HepG2 (cell line): ENCODE data around the gene TMEM156. TPM values are rescaled to one million over a fixed set of nuclear protein-coding genes. Genes with fewer than 3 reads are reported as not detected.

Experiments used
- ATAC-seq: fragments of 200-7000 bp; cut with Tn5 transposase; 3 replicates; pipeline ENCODE4 v1.9.1; 2020; ENCODE audit warnings: mild to moderate bottlenecking, moderate library complexity
- BruUV-seq: library from RNA; stranded (reverse); fragments of 400-500 nt; replicated peaks from 2 replicates; lab custom pipeline; 2021; lab: Mats Ljungman, UMichigan
- CTCF ChIA-PET: fragments of 300-600 bp; formaldehyde crosslinking; extraction: SDS; loops from one replicate; lab custom pipeline; 2021; ENCODE audit warnings: low total read pairs, inconsistent platforms, low intra/inter-chr PET ratio; lab: Yijun Ruan, JAX
- POLR2A ChIA-PET: fragments of 350-600 bp; sonication (Branson Sonifier 250); formaldehyde crosslinking; loops from one replicate; lab custom pipeline; 2020; ENCODE audit warnings: antibody characterized with exemption, inconsistent platforms; lab: Yijun Ruan, JAX
- DNase-seq: peaks from one replicate; pipeline ENCODE4 v3.0.0-alpha.2; 2015; ENCODE audit warnings: low spot score
- FAIRE-seq: peaks from 3 replicates; lab custom pipeline; 2011; peaks lifted over from hg19 to GRCh38; lab: Jason Lieb, UNC
- H2AFZ ChIP-seq: one replicate; pipeline ENCODE4 v1.6.1; 2011; ENCODE audit warnings: low read length, inconsistent platforms
- H3K27ac ChIP-seq: fragments of 300-600 bp; 3 replicates; pipeline ENCODE4 v1.8.0; 2011; ENCODE audit warnings: mixed run types, mild to moderate bottlenecking, mixed read lengths, low read length, inconsistent platforms; ENCODE audit not compliant: insufficient read depth; ENCODE audit errors: extremely low read length
- H3K27me3 ChIP-seq, 2 experiments: fragments of 200-600 bp in 1 of 2; 2 replicates in 1 of 2; 3 replicates in 1 of 2; pipeline versions ENCODE4 v1.6.0 to v1.8.0; 2011; ENCODE audit warnings: low read length in 2 of 2, mild to moderate bottlenecking in 2 of 2, moderate library complexity in 2 of 2, inconsistent platforms in 1 of 2; ENCODE audit not compliant: insufficient read depth in 2 of 2, control insufficient read depth in 1 of 2
- H3K36me3 ChIP-seq, 2 experiments: fragments of 200-600 bp in 1 of 2; replicated peaks in 1 of 2; 2 replicates in 1 of 2; 3 replicates in 1 of 2; pipeline versions ENCODE4 v1.5.1 to v1.8.0; 2011; ENCODE audit warnings: low read length in 2 of 2, inconsistent platforms in 1 of 2; ENCODE audit not compliant: insufficient read depth in 2 of 2, control insufficient read depth in 1 of 2
- H3K4me1 ChIP-seq: 2 replicates; pipeline ENCODE4 v1.5.1; 2012; ENCODE audit warnings: low read length, inconsistent platforms; ENCODE audit not compliant: insufficient read depth
- H3K4me2 ChIP-seq: 2 replicates; pipeline ENCODE4 v1.6.0; 2011; ENCODE audit warnings: low read depth, low read length, inconsistent platforms
- H3K4me3 ChIP-seq, 3 experiments: fragments of 200-600 bp in 1 of 3; sonication (generic), shearing (Covaris generic) in 1 of 3; replicated peaks in 1 of 3; 2 replicates each; pipeline ENCODE4 v1.5.1; 2011 to 2016; ENCODE audit warnings: low read length in 3 of 3, inconsistent platforms in 2 of 3, low read depth in 2 of 3, mild to moderate bottlenecking in 2 of 3, control low read depth in 1 of 3, mixed read lengths in 1 of 3; ENCODE audit not compliant: insufficient read depth in 1 of 3
- H3K79me2 ChIP-seq: one replicate; pipeline ENCODE4 v1.6.1; 2011; ENCODE audit warnings: low read length, inconsistent platforms; ENCODE audit not compliant: insufficient read depth
- H3K9ac ChIP-seq: 2 replicates; pipeline ENCODE4 v1.6.0; 2011; ENCODE audit warnings: mild to moderate bottlenecking, low read depth, low read length, inconsistent platforms; ENCODE audit not compliant: insufficient read depth
- H3K9me3 ChIP-seq: 2 replicates; pipeline ENCODE4 v1.5.1; 2012; ENCODE audit warnings: mild to moderate bottlenecking, low read length
- H4K20me1 ChIP-seq: 2 replicates; pipeline ENCODE4 v1.6.0; 2011; ENCODE audit warnings: inconsistent platforms, mild to moderate bottlenecking, low read length, moderate library complexity; ENCODE audit not compliant: insufficient read depth
- BATF2 ChIP-seq: sonication (generic); formaldehyde crosslinking; IDR thresholded peaks from 2 replicates; pipeline ENCODE4 v1.8.0; 2022; ENCODE audit warnings: mild to moderate bottlenecking, missing genetic modification reagents, moderate library complexity
- CBX2 ChIP-seq, 2 experiments: fragments of 200-600 bp in 1 of 2; sonication (generic); formaldehyde crosslinking in 1 of 2; IDR thresholded peaks; 2 replicates each; pipeline versions ENCODE4 v1.7.0 to v1.8.1; 2018 to 2022; ENCODE audit warnings: low read depth in 2 of 2, low read length in 1 of 2, mild to moderate bottlenecking in 1 of 2, missing genetic modification reagents in 1 of 2
- HNF1A ChIP-seq, 2 experiments: sonication (generic) in 1 of 2; formaldehyde crosslinking in 1 of 2; IDR thresholded peaks; 2 replicates each; pipeline versions ENCODE4 v1.4.0 to v1.6.1; 2016 to 2020; ENCODE audit warnings: borderline replicate concordance in 1 of 2, low read depth in 1 of 2, mild to moderate bottlenecking in 1 of 2, missing genetic modification reagents in 1 of 2
- ZMAT5 ChIP-seq: sonication (generic); formaldehyde crosslinking; IDR thresholded peaks from 2 replicates; pipeline ENCODE4 v1.5.0; 2020; ENCODE audit warnings: mild to moderate bottlenecking, low read depth, missing genetic modification reagents, borderline replicate concordance
- WGBS: methylation state at CpG from one replicate; pipeline ENCODE4 v1.1.6; 2017; ENCODE audit warnings: low lambda C conversion rate; 5-methylcytosine and 5-hydroxymethylcytosine counted together
- in situ Hi-C: cut with HindIII; loops from 2 replicates; pipeline ENCODE4 v1.10.0; 2017; ENCODE audit warnings: low pct_unique_long_range_greater_than_20kb; ENCODE audit not compliant: extremely low pct_ligation_motif_present
- intact Hi-C: fragments of 100-400 bp; cut with micrococcal nuclease; formaldehyde crosslinking; loops from one replicate; pipeline ENCODE4 v1.10.0; 2022; ENCODE audit not compliant: unreplicated experiment
- polyA plus RNA-seq, 8 experiments: library from polyadenylated mRNA; depleted of rRNA in 3 of 8; stranded (reverse) in 7 of 8; unstranded in 1 of 8; fragments of >200 nt; fragmentation: Illumina TruSeq in 4 of 8; extraction: Trizol in 4 of 8; gene quantifications; 2 replicates each; pipeline versions ENCODE4 v1.2.1 to v1.2.3, GENCODE V29; 2011 to 2016; ENCODE audit warnings: low read depth in 4 of 8, missing spikeins in 1 of 8, mixed read lengths in 1 of 8; ENCODE audit not compliant: insufficient read depth in 1 of 8
- total RNA-seq, 5 experiments: library from RNA; depleted of rRNA; stranded (reverse); fragments of >200 nt; fragmentation: Illumina TruSeq; extraction: Trizol; gene quantifications; 2 replicates each; pipeline ENCODE4 v1.2.3, GENCODE V29; 2016; ENCODE audit warnings: low read depth in 1 of 5

Gene TMEM156
- total and polyA plus RNA-seq, 2 of the 13 experiments (the other 11 are each of a cell fraction or from before 2014, with no cell fraction given) = 1.6 TPM; not detected in 1

GRCh38 chr4:39054497-39054896, 22.3 kb upstream of the TMEM156 start:
- Histone ChIP-seq H3K9ac (no peak overlapping the region), H3K9me3 (no peaks in the 10 kb centered on the region), H3K4me2 (no peak overlapping the region), H2AFZ (no peak overlapping the region), H4K20me1 (no peaks in the 10 kb centered on the region), H3K4me3 (no peak overlapping the region), H3K4me1 (peaks cover 6% of the 10 kb centered on the region; the same call in 1 of the 2 replicates), H3K36me3 (no peaks in the 10 kb centered on the region), H3K27me3 (no peaks in the 10 kb centered on the region), H3K27ac (no peak overlapping the region), H3K79me2 (peaks cover 57% of the 10 kb centered on the region)
- 96% methylated on average over 3 of the region's 3 CpGs for WGBS
- no TSS peak for BruUV-seq
- FAIRE-seq = no peak
- ChIA-PET POLR2A (interaction anchor here (1.4 to 2.4 kb wide), 2 partner anchors 8 to 11 kb away, joined by 5 to 12 read pairs; no protein-coding TSS in a partner anchor), CTCF (no interaction called here)
- intact Hi-C loops = no loop called here
- ATAC-seq = no peak
- TF ChIP-seq BATF2 (CRISPR knock-in tag) = no peak
- no peak for DNase-seq
- in situ Hi-C loops = no loop called here

GRCh38 chr4:39053983-39054382, 21.8 kb upstream of the TMEM156 start:
- TF ChIP-seq CBX2 (IDR thresholded peaks at IDR 0.05; ENCODE audit: low read depth, low read length) = no peak
- no peak for TF ChIP-seq CBX2 (CRISPR knock-in tag; IDR thresholded peaks at IDR 0.05; ENCODE audit: low read depth)
- no peak for TF ChIP-seq HNF1A (IDR thresholded peaks at IDR 0.05; ENCODE audit: low read depth)
- no peak for TF ChIP-seq HNF1A (CRISPR knock-in tag; IDR thresholded peaks at IDR 0.05; ENCODE audit: borderline replicate concordance)
- no peak for TF ChIP-seq ZMAT5
- Histone ChIP-seq H3K79me2 (peaks cover 57% of the 10 kb centered on the region), H3K36me3 (no peaks in the 10 kb centered on the region), H3K27ac (no peak overlapping the region), H3K27me3 (no peaks in the 10 kb centered on the region), H4K20me1 (no peaks in the 10 kb centered on the region), H3K4me2 (no peak overlapping the region), H3K9me3 (no peaks in the 10 kb centered on the region), H3K4me3 (no peak overlapping the region), H3K9ac (no peak overlapping the region), H2AFZ (no peak overlapping the region), H3K4me1 (peaks cover 11% of the 10 kb centered on the region)
- ATAC-seq (no peak), FAIRE-seq (no peak), DNase-seq (no peak)
- BruUV-seq = no TSS peak
- ChIA-PET POLR2A (interaction anchor here (2.4 kb wide), 1 partner anchor 10 kb away, joined by 12 read pairs; no protein-coding TSS in a partner anchor), CTCF (no interaction called here)
- intact Hi-C loops = no loop called here
- 98% methylated on average over 4 of the region's 4 CpGs for WGBS
- in situ Hi-C loops = no loop called here
